Activated CD4-positive, alpha-beta T cell treated with anti-CD3 and anti-CD28 coated beads, Interleukin-2, amount 50 U/mL, for 1 hour (primary cell): ENCODE results near the gene ABCC8.

Source experiments
- DNase-seq: peaks from one replicate; pipeline ENCODE4 v3.0.0-alpha.2; 2020

The ABCC8 gene

GRCh38 chr11:17384002-17384511 is 92.6 kb downstream of the ABCC8 start:
- peak; percentile 76 for DNase-seq

- DNase-seq = no peak
These were observed 93.2 kb downstream of the ABCC8 start for GRCh38 chr11:17383461-17383860.

- DNase-seq = no peak
These were observed 94.5 kb downstream of the ABCC8 start for GRCh38 chr11:17382046-17382728.

- DNase-seq = no peak
These were observed 95.5 kb downstream of the ABCC8 start for GRCh38 chr11:17381156-17381555.

- DNase-seq = no peak
These were observed 97.1 kb downstream of the ABCC8 start for GRCh38 chr11:17379383-17380180.

- no peak for DNase-seq
These were observed 98.0 kb downstream of the ABCC8 start for GRCh38 chr11:17378655-17379054.

- no peak for DNase-seq
These were observed 100.2 kb downstream of the ABCC8 start for GRCh38 chr11:17376493-17376892.

- DNase-seq = no peak
These were observed 101.1 kb downstream of the ABCC8 start for GRCh38 chr11:17375547-17375946.

GRCh38 chr11:17371614-17372013 is 105.0 kb downstream of the ABCC8 start:
- DNase-seq = no peak

GRCh38 chr11:17369684-17370243 is 106.9 kb downstream of the ABCC8 start:
- DNase-seq = no peak

- no peak for DNase-seq
These were observed 107.6 kb downstream of the ABCC8 start for GRCh38 chr11:17369094-17369493.

GRCh38 chr11:17368551-17368950 is 108.1 kb downstream of the ABCC8 start:
- DNase-seq = no peak

- no peak for DNase-seq
These were observed 110.2 kb downstream of the ABCC8 start for GRCh38 chr11:17366495-17366894.

- DNase-seq = peak; percentile 45
These were observed 122.0 kb downstream of the ABCC8 start for GRCh38 chr11:17354601-17354991.

GRCh38 chr11:17353821-17354600 is 122.6 kb downstream of the ABCC8 start:
- no peak for DNase-seq

- DNase-seq = peak; percentile 49
These were observed 123.5 kb downstream of the ABCC8 start for GRCh38 chr11:17352950-17353820.

- peak; percentile 51 for DNase-seq
These were observed 125.0 kb downstream of the ABCC8 start, which contains the start of gene NCR3LG1 for GRCh38 chr11:17351510-17352176. Gene NCR3LG1, plus strand, starts transcription at chr11:17351800. Its CDS starts 170 bp downstream, at chr11:17351970.

- DNase-seq = no peak
These were observed 125.5 kb downstream of the ABCC8 start for GRCh38 chr11:17351172-17351509.

GRCh38 chr11:17350455-17351171 is 126.0 kb downstream of the ABCC8 start:
- DNase-seq = no peak

- no peak for DNase-seq
These were observed 129.0 kb downstream of the ABCC8 start for GRCh38 chr11:17347676-17348075.

- DNase-seq = no peak
These were observed 132.7 kb downstream of the ABCC8 start for GRCh38 chr11:17343907-17344306.
